HUDEP-2 (cell line): Measurements from ENCODE around the gene ZNF726.
"Not testable (repeated sequence)": the region's sequence is repeated elsewhere in the genome, so short reads cannot be mapped to it uniquely, and the experiment has no call there.

Experiments used
- DNase-seq, 76 experiments: peaks; one replicate each; lab custom pipeline; 2025; ENCODE audit not compliant: unreplicated experiment in 76 of 76; lab: John Stamatoyannopoulos, UW

ZNF726 gene

GRCh38 chr19:23937031-23937430 lies 22.3 kb downstream of the ZNF726 start:
- not testable (repeated sequence) for DNase-seq

- DNase-seq = no peak
These were observed 28.7 kb downstream of the ZNF726 start for GRCh38 chr19:23943411-23943810.

- no peak for DNase-seq
These were observed 31.9 kb downstream of the ZNF726 start for GRCh38 chr19:23946569-23946968.

GRCh38 chr19:23949611-23950010 lies 34.9 kb downstream of the ZNF726 start:
- DNase-seq = no peak

- no peak for DNase-seq
These were observed 41.4 kb downstream of the ZNF726 start for GRCh38 chr19:23956051-23956450.

- DNase-seq = no peak
These were observed 43.1 kb downstream of the ZNF726 start for GRCh38 chr19:23957660-23958281.

GRCh38 chr19:23963396-23963795 lies 48.7 kb downstream of the ZNF726 start:
- DNase-seq = not testable (repeated sequence)

GRCh38 chr19:23963881-23964280 lies 49.2 kb downstream of the ZNF726 start:
- not testable (repeated sequence) for DNase-seq

GRCh38 chr19:23964334-23964733 lies 49.6 kb downstream of the ZNF726 start:
- not testable (repeated sequence) for DNase-seq

GRCh38 chr19:23969630-23970029 lies 54.9 kb downstream of the ZNF726 start:
- DNase-seq = no peak

GRCh38 chr19:23971598-23971997 lies 56.9 kb downstream of the ZNF726 start:
- DNase-seq = no peak

GRCh38 chr19:23972161-23972560 lies 57.5 kb downstream of the ZNF726 start:
- DNase-seq = no peak

- DNase-seq = no peak
These were observed 60.3 kb downstream of the ZNF726 start for GRCh38 chr19:23974941-23975340.

- not testable (repeated sequence) for DNase-seq
These were observed 61.9 kb downstream of the ZNF726 start for GRCh38 chr19:23976631-23977030.

- DNase-seq = not testable (repeated sequence)
These were observed 62.6 kb downstream of the ZNF726 start for GRCh38 chr19:23977256-23977655.

GRCh38 chr19:23978068-23978467 lies 63.4 kb downstream of the ZNF726 start:
- DNase-seq = no peak

- DNase-seq = no peak
These were observed 66.1 kb downstream of the ZNF726 start for GRCh38 chr19:23980805-23981204.

- DNase-seq = no peak
These were observed 67.2 kb downstream of the ZNF726 start for GRCh38 chr19:23981863-23982262.

- no peak for DNase-seq
These were observed 68.7 kb downstream of the ZNF726 start for GRCh38 chr19:23983406-23983805.
